Smooth muscle cell (in vitro differentiated cells): Measurements from ENCODE around the gene ALOX5AP. TPM values are rescaled to one million over a fixed set of nuclear protein-coding genes. Genes with fewer than 3 reads are reported as not detected.
A peak's percentile ranks its signal among the peaks of the same experiment; 100 is the strongest.

ENCODE experiments used
- DNase-seq: peaks from one replicate; lab custom pipeline; 2025; ENCODE audit not compliant: unreplicated experiment; lab: John Stamatoyannopoulos, UW
- H2AFZ ChIP-seq: fragments of 200-600 bp; sonication (generic); 2 replicates; pipeline ENCODE4 v1.6.0; 2016; ENCODE audit warnings: antibody characterized with exemption, low read depth, mild to moderate bottlenecking
- H3F3A ChIP-seq: fragments of 200-600 bp; sonication (generic); 2 replicates; pipeline ENCODE4 v1.6.0; 2017; ENCODE audit warnings: antibody characterized with exemption, low read depth
- H3K27ac ChIP-seq: fragments of 200-600 bp; sonication (generic); 2 replicates; pipeline ENCODE4 v1.5.1; 2016; ENCODE audit warnings: low read depth, mild to moderate bottlenecking
- H3K27me3 ChIP-seq: fragments of 200-600 bp; sonication (generic); 2 replicates; pipeline ENCODE4 v1.6.1; 2016; ENCODE audit warnings: low read depth, mild to moderate bottlenecking
- H3K36me3 ChIP-seq: fragments of 200-600 bp; sonication (generic); 2 replicates; pipeline ENCODE4 v1.5.1; 2016; ENCODE audit warnings: low read depth
- H3K4me1 ChIP-seq: fragments of 200-600 bp; sonication (generic); 2 replicates; pipeline ENCODE4 v1.5.1; 2016; ENCODE audit warnings: low read depth
- H3K4me2 ChIP-seq: fragments of 200-600 bp; sonication (generic); 2 replicates; pipeline ENCODE4 v1.6.0; 2016; ENCODE audit warnings: mild to moderate bottlenecking
- H3K4me3 ChIP-seq: fragments of 200-600 bp; sonication (generic); 2 replicates; pipeline ENCODE4 v1.5.1; 2016; ENCODE audit warnings: mild to moderate bottlenecking
- H3K79me2 ChIP-seq: fragments of 200-600 bp; sonication (generic); 2 replicates; pipeline ENCODE4 v1.6.0; 2016; ENCODE audit warnings: low read depth, mild to moderate bottlenecking
- H3K9ac ChIP-seq: fragments of 200-600 bp; sonication (generic); 2 replicates; pipeline ENCODE4 v1.6.0; 2016; ENCODE audit warnings: low read depth
- H3K9me3 ChIP-seq: fragments of 200-600 bp; sonication (generic); replicated peaks from 2 replicates; pipeline ENCODE4 v1.5.1; 2016; ENCODE audit warnings: low read depth
- H4K20me1 ChIP-seq: fragments of 200-600 bp; sonication (generic); 2 replicates; pipeline ENCODE4 v1.6.0; 2016; ENCODE audit warnings: low read depth
- CTCF ChIP-seq: fragments of 200-600 bp; sonication (generic); IDR thresholded peaks from 2 replicates; pipeline ENCODE4 v1.5.1; 2017; ENCODE audit warnings: borderline replicate concordance, mild to moderate bottlenecking, antibody characterized with exemption; ENCODE audit not compliant: insufficient read depth, poor library complexity, severe bottlenecking
- WGBS: methylation state at CpG from one replicate; pipeline ENCODE4 v1.1.7; 2016; ENCODE audit warnings: low lambda C conversion rate; 5-methylcytosine and 5-hydroxymethylcytosine counted together
- polyA plus RNA-seq: library from polyadenylated mRNA; unstranded; fragments of >200 nt; fragmentation: Nextera tagmentation; extraction: Ambion mirVana; gene quantifications from 2 replicates; pipeline ENCODE4 v1.2.1, GENCODE V29; 2016
- total RNA-seq: library from RNA; depleted of rRNA; stranded (reverse); fragments of >200 nt; gene quantifications from 2 replicates; pipeline ENCODE4 v1.2.3, GENCODE V29; 2014

Gene ALOX5AP
- total and polyA plus RNA-seq, 2 experiments from 2014 or later, result 0.22 TPM; not detected in 1

GRCh38 chr13:30734439-30734838, 904 bp upstream of the ALOX5AP start:
- Histone ChIP-seq H3K27me3 (no peaks in the 10 kb centered on the region), H2AFZ (no peak overlapping the region), H3K79me2 (no peaks in the 10 kb centered on the region), H3K4me1 (peaks cover 10% of the 10 kb centered on the region), H3K36me3 (no peaks in the 10 kb centered on the region), H3K9me3 (no peaks in the 10 kb centered on the region), H3K9ac (peak overlapping the region; percentile 31), H3K4me3 (no peak overlapping the region), H3K4me2 (no peak overlapping the region), H3F3A (no peaks in the 10 kb centered on the region), H4K20me1 (no peaks in the 10 kb centered on the region), H3K27ac (peak overlapping the region; percentile 66)
- no peak for TF ChIP-seq CTCF
- DNase-seq, result no peak
- WGBS, result 36% methylated on average over 1 of the region's 1 CpG

- 98% methylated on average over 2 of the region's 2 CpGs for WGBS
- no peak overlapping the region for H2AFZ ChIP-seq
- TF ChIP-seq CTCF, result no peak
Measured at GRCh38 chr13:30735872-30736175, 481 bp downstream of the ALOX5AP start.

GRCh38 chr13:30736461-30737320, 1.3 kb downstream of the ALOX5AP start:
- 85% methylated on average over 5 of the region's 5 CpGs for WGBS
- H3K4me2 ChIP-seq, result no peak overlapping the region
- peaks cover 9% of the 10 kb centered on the region for H3F3A ChIP-seq
- H3K79me2 ChIP-seq, result no peaks in the 10 kb centered on the region
- no peaks in the 10 kb centered on the region for H4K20me1 ChIP-seq
- H3K36me3 ChIP-seq, result no peaks in the 10 kb centered on the region
- DNase-seq, result no peak
- H3K27ac ChIP-seq, result no peak overlapping the region
- H3K27me3 ChIP-seq, result no peaks in the 10 kb centered on the region
- H2AFZ ChIP-seq, result no peak overlapping the region
- TF ChIP-seq CTCF, result no peak
- peaks cover 23% of the 10 kb centered on the region for H3K4me1 ChIP-seq
- H3K4me3 ChIP-seq, result no peak overlapping the region
- no peaks in the 10 kb centered on the region for H3K9me3 ChIP-seq
- H3K9ac ChIP-seq, result no peak overlapping the region

More at GRCh38 chr13:30735872-30736175, 481 bp downstream of the ALOX5AP start:
- Histone ChIP-seq H3K27me3 (no peaks in the 10 kb centered on the region), H3K9ac (no peak overlapping the region), H3K4me1 (peaks cover 22% of the 10 kb centered on the region), H3K79me2 (no peaks in the 10 kb centered on the region), H3K9me3 (no peaks in the 10 kb centered on the region), H4K20me1 (no peaks in the 10 kb centered on the region), H3K36me3 (no peaks in the 10 kb centered on the region), H3K4me2 (no peak overlapping the region), H3K27ac (no peak overlapping the region), H3K4me3 (no peak overlapping the region), H3F3A (peaks cover 9% of the 10 kb centered on the region)
- no peak for DNase-seq
